ENCODE data around the gene DDIT3. TPM values are rescaled to one million over a fixed set of nuclear protein-coding genes. Genes with fewer than 3 reads are reported as not detected.

DDIT3 gene
- total RNA-seq, 2 experiments from 2014 or later, result 28.0 TPM

- ChIA-PET CTCF (interaction anchor here (1.0 to 2.0 kb wide), 5 partner anchors 10 to 237 kb away, joined by 3 to 9 read pairs (median 4); partner anchors contain the start of gene TSFM), POLR2A (interaction anchor here (0.5 to 2.0 kb wide), 8 partner anchors 10 to 232 kb away, joined by 3 to 11 read pairs (median 4); partner anchors contain the start of genes DDIT3 and OS9)
- intact Hi-C loops (cut with micrococcal nuclease), result no loop called here
- no peak for ATAC-seq
- H3K9me3 Mint-ChIP-seq, result no peaks in the 10 kb centered on the region
- peaks cover 4% of the 10 kb centered on the region for H3K27me3 Mint-ChIP-seq
- H3K27ac Mint-ChIP-seq, result peak overlapping the region; percentile 94
- H3K4me1 Mint-ChIP-seq (ENCODE audit: low read depth), result peaks cover 45% of the 10 kb centered on the region
- peaks cover 12% of the 10 kb centered on the region for H3K36me3 Mint-ChIP-seq (ENCODE audit: low read depth)
- DNase-seq, result peak; percentile 35
- no peak for TF ChIP-seq CTCF (IDR thresholded peaks at IDR 0.05)
- H3K4me3 Mint-ChIP-seq, result peak overlapping the region; percentile 95
Observed at GRCh38 chr12:57545809-57546437, 25.6 kb upstream of the DDIT3 start.

GRCh38 chr12:57543581-57543980 lies 23.3 kb upstream of the DDIT3 start:
- intact Hi-C loops (cut with micrococcal nuclease), result no loop called here
- no peak for DNase-seq
- Mint-ChIP-seq H3K27ac (peak overlapping the region; percentile 18), H3K36me3 (ENCODE audit: low read depth) (peaks cover 15% of the 10 kb centered on the region), H3K4me1 (ENCODE audit: low read depth) (peaks cover 34% of the 10 kb centered on the region), H3K27me3 (peaks cover 1% of the 10 kb centered on the region), H3K4me3 (no peak overlapping the region), H3K9me3 (no peaks in the 10 kb centered on the region)
- ChIA-PET POLR2A (interaction anchor here (0.5 to 1.1 kb wide), 3 partner anchors 9 to 198 kb away, joined by 3 to 4 read pairs (median 3); no protein-coding TSS in a partner anchor), CTCF (no interaction called here)
- no peak for ATAC-seq
- no peak for TF ChIP-seq CTCF (IDR thresholded peaks at IDR 0.05)

GRCh38 chr12:57541717-57542116 lies 21.4 kb upstream of the DDIT3 start:
- H3K27ac Mint-ChIP-seq, result no peak overlapping the region
- H3K36me3 Mint-ChIP-seq (ENCODE audit: low read depth), result peaks cover 17% of the 10 kb centered on the region
- intact Hi-C loops (cut with micrococcal nuclease), result no loop called here
- ATAC-seq (no peak), DNase-seq (no peak)
- ChIA-PET POLR2A (interaction anchor here (6.2 kb wide), 1 partner anchor 16 kb away, joined by 46 read pairs; the partner anchor contains the start of gene MBD6), CTCF (interaction anchor here (0.9 to 1.1 kb wide), 2 partner anchors 35 to 41 kb away, joined by 3 read pairs; no protein-coding TSS in a partner anchor)
- no peaks in the 10 kb centered on the region for H3K27me3 Mint-ChIP-seq
- TF ChIP-seq CTCF (IDR thresholded peaks at IDR 0.05), result no peak
- H3K4me3 Mint-ChIP-seq, result no peak overlapping the region
- peaks cover 29% of the 10 kb centered on the region for H3K4me1 Mint-ChIP-seq (ENCODE audit: low read depth)
- H3K9me3 Mint-ChIP-seq, result no peaks in the 10 kb centered on the region

- Mint-ChIP-seq H3K27ac (no peak overlapping the region), H3K4me3 (no peak overlapping the region), H3K4me1 (ENCODE audit: low read depth) (peaks cover 26% of the 10 kb centered on the region), H3K9me3 (no peaks in the 10 kb centered on the region), H3K27me3 (no peaks in the 10 kb centered on the region), H3K36me3 (ENCODE audit: low read depth) (peaks cover 15% of the 10 kb centered on the region)
- no peak for TF ChIP-seq CTCF (IDR thresholded peaks at IDR 0.05)
- ATAC-seq (no peak), DNase-seq (no peak)
- intact Hi-C loops (cut with micrococcal nuclease), result no loop called here
- ChIA-PET POLR2A (interaction anchor here (1.5 to 6.2 kb wide), 3 partner anchors 9 to 15 kb away, joined by 4 to 46 read pairs (median 9); partner anchors contain the start of gene MBD6), CTCF (interaction anchor here (0.9 to 1.1 kb wide), 2 partner anchors 17 to 42 kb away, joined by 3 read pairs; no protein-coding TSS in a partner anchor)
Observed at GRCh38 chr12:57541001-57541400, 20.7 kb upstream of the DDIT3 start.

All from activated CD8-positive, alpha-beta T cell treated with anti-CD3 and anti-CD28 coated beads for 36 hours (primary cell).